Mucosa of stomach (tissue), 1 donor: ENCODE data around the gene CEP112.
"Not testable (repeated sequence)": the region's sequence is repeated elsewhere in the genome, so short reads cannot be mapped to it uniquely, and the experiment has no call there.

Source experiments
- H3K27me3 ChIP-seq: one replicate; pipeline ENCODE4 v1.7.0; 2013; ENCODE audit warnings: mild to moderate bottlenecking, low read length; ENCODE audit not compliant: control insufficient read depth, insufficient read depth
- H3K36me3 ChIP-seq: one replicate; pipeline ENCODE4 v1.7.0; 2013; ENCODE audit warnings: low read length; ENCODE audit not compliant: control insufficient read depth, insufficient read depth
- H3K4me1 ChIP-seq: one replicate; pipeline ENCODE4 v1.7.0; 2013; ENCODE audit warnings: mild to moderate bottlenecking, low read length; ENCODE audit not compliant: control insufficient read depth, insufficient read depth
- H3K4me3 ChIP-seq: one replicate; pipeline ENCODE4 v1.7.0; 2013; ENCODE audit warnings: low read length
- H3K9ac ChIP-seq: one replicate; pipeline ENCODE4 v1.7.0; 2013; ENCODE audit warnings: mild to moderate bottlenecking, low read length, moderate library complexity
- H3K9me3 ChIP-seq: one replicate; pipeline ENCODE4 v1.7.0; 2013; ENCODE audit warnings: mild to moderate bottlenecking, low read length, moderate library complexity; ENCODE audit not compliant: control insufficient read depth
- donor health status: Pancreatic carcinoma.

The CEP112 gene

GRCh38 chr17:65850486-65850885 lies 341.4 kb downstream of the CEP112 start:
- Histone ChIP-seq H3K27me3 (no peaks in the 10 kb centered on the region), H3K4me3 (no peak overlapping the region), H3K36me3 (no peaks in the 10 kb centered on the region), H3K9ac (no peak overlapping the region), H3K4me1 (no peaks in the 10 kb centered on the region), H3K9me3 (no peaks in the 10 kb centered on the region)

GRCh38 chr17:65848751-65849150 lies 343.2 kb downstream of the CEP112 start:
- no peak overlapping the region for H3K9ac ChIP-seq
- no peaks in the 10 kb centered on the region for H3K4me1 ChIP-seq
- H3K4me3 ChIP-seq = no peak overlapping the region
- H3K9me3 ChIP-seq = no peaks in the 10 kb centered on the region
- H3K27me3 ChIP-seq = no peaks in the 10 kb centered on the region
- no peaks in the 10 kb centered on the region for H3K36me3 ChIP-seq

DNA sequence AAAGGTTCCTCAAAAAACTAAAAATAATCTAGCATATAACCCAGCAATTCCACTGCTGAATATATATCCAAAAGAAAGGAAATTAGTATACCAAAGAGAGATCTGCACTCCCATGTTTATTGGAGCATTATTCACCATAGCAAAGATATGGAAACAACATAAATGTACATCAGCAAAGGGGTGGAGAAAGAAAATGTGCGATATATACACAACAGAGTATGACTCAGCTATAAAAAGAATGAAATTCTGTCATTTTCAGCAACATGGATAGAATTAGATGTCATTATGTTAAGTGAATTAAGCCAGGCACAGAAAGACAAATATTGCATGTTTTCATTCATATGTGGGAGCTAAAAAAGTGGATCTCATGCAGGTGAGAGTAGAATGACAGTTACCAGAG lies 350.8 kb downstream of the CEP112 start:
- Histone ChIP-seq H3K4me1 (no peaks in the 10 kb centered on the region), H3K36me3 (no peaks in the 10 kb centered on the region), H3K4me3 (no peak overlapping the region), H3K27me3 (no peaks in the 10 kb centered on the region), H3K9me3 (no peaks in the 10 kb centered on the region), H3K9ac (no peak overlapping the region)

DNA sequence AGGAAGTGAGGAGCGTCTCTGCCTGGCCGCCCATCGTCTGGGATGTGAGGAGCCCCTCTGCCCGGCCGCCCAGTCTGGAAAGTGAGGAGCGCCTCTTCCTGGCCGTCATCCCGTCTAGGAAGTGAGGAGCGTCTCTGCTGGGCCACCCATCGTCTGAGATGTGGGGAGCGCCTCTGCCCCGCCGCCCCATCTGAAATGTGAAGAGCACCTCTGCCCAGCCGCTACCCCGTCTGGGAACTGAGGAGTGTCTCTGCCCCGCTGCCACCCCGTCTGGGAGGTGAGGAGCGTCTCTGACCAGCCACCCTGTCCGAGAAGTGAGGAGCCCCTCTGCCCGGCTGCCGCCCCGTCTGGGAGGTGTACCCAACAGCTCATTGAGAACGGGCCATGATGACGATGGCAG lies 354.7 kb downstream of the CEP112 start:
- H3K4me1 ChIP-seq, H3K27me3 ChIP-seq, H3K4me3 ChIP-seq, H3K9ac ChIP-seq, H3K9me3 ChIP-seq, H3K36me3 ChIP-seq: not testable (repeated sequence)

DNA sequence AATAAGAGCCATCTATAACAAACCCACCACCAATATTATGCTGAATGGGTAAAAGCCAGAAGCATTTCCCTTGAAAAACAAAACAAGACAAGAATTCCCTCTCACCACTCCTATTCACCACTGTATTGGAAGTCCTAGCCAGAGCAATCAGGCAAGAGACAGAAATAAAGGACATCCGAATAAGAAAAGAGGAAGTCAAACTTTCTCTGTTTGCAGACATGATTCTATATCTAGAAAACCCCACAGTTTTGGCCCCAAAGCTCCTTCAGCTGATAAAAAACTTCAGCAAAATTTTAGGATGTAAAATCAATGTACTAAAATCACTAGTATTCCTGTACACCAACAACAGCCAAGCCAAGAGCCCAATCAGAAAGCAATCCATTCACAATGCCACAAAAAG lies 358.7 kb downstream of the CEP112 start:
- Histone ChIP-seq H3K27me3 (no peaks in the 10 kb centered on the region), H3K9ac (no peak overlapping the region), H3K9me3 (no peaks in the 10 kb centered on the region), H3K4me1 (no peaks in the 10 kb centered on the region), H3K36me3 (no peaks in the 10 kb centered on the region), H3K4me3 (no peak overlapping the region)

- Histone ChIP-seq H3K4me1 (no peaks in the 10 kb centered on the region), H3K9me3 (no peaks in the 10 kb centered on the region), H3K36me3 (no peaks in the 10 kb centered on the region), H3K9ac (no peak overlapping the region), H3K4me3 (no peak overlapping the region), H3K27me3 (no peaks in the 10 kb centered on the region)
Observed at GRCh38 chr17:65830356-65830755, 361.6 kb downstream of the CEP112 start.

DNA sequence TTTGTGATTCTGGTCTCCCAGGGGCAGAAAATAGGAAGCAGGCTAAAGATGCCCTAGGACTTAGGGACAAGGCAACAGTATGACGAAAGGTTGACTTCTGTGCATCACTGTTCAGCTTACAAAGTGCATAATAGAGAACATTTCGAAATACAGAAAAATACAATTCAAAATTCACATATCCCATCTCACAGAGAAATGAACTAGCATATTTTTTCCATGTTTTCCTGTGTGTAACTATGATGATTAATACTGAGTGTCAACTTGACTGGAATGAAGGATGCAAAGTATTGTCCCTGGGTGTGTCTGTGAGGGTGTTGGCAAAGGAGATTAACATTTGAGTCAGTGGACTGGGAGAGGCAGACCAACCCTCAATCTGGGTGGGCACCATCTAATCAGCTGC lies 365.4 kb downstream of the CEP112 start:
- not testable (repeated sequence) for H3K4me3 ChIP-seq, H3K27me3 ChIP-seq, H3K9me3 ChIP-seq, H3K36me3 ChIP-seq, H3K4me1 ChIP-seq, H3K9ac ChIP-seq

DNA sequence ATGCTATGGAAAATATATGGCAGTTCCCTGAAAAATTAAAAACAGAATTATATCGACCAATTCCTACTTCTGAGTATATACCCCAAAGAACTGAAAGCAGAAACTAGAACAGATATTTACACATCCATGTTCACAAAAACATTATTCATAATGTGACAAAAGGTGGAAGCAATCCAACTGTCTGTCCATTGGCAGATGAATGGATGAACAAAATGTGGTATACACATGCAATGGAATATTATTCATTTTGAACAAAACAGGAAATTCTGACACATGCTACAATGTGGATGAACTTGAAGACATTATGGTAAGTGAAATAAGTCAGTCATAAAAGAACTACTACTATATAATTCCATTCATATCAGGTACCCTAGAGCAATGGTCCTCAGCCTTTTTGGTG lies 367.0 kb downstream of the CEP112 start:
- no peak overlapping the region for H3K9ac ChIP-seq
- H3K27me3 ChIP-seq = no peaks in the 10 kb centered on the region
- no peaks in the 10 kb centered on the region for H3K9me3 ChIP-seq
- no peak overlapping the region for H3K4me3 ChIP-seq
- no peaks in the 10 kb centered on the region for H3K36me3 ChIP-seq
- no peaks in the 10 kb centered on the region for H3K4me1 ChIP-seq

DNA sequence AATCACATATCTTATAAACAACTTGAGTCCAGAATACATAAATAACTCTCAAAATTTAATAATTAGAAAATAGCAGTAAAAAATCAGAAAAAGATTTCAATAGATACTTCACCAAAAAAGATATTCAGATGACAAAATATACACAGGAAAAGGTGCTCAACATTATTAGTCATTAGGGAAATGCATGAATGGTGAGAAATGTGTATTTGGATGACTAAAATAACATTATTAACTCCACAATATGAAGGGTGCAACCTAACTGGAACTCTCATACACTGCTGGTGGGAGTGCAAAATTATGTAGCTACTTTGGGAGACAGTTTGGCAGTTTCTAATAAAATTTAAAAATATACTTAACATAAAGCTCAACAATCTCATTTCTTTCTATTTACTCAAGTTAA lies 368.2 kb downstream of the CEP112 start:
- H3K9ac ChIP-seq = no peak overlapping the region
- H3K27me3 ChIP-seq = no peaks in the 10 kb centered on the region
- H3K4me1 ChIP-seq = no peaks in the 10 kb centered on the region
- no peak overlapping the region for H3K4me3 ChIP-seq
- no peaks in the 10 kb centered on the region for H3K36me3 ChIP-seq
- no peaks in the 10 kb centered on the region for H3K9me3 ChIP-seq

DNA sequence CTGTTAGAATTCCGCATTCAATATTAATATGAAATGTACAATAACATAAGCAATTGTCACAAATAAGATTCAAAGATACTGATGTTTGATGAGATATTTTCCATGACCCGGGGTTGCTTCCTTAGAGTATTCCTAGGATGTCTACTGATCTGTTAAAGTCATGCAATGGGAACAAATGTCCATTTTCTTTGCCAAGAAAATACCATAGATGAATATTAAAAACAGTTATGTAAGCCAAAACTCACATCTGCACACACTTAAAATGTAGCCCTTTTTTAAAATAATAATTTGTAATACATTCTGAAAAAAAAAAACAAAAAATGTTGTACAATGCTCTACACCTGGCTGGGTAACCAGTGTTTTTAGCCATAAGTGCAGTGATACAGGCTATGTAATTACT lies 371.1 kb downstream of the CEP112 start:
- Histone ChIP-seq H3K27me3 (no peaks in the 10 kb centered on the region), H3K4me3 (no peak overlapping the region), H3K4me1 (no peaks in the 10 kb centered on the region), H3K9me3 (no peaks in the 10 kb centered on the region), H3K9ac (no peak overlapping the region), H3K36me3 (no peaks in the 10 kb centered on the region)

DNA sequence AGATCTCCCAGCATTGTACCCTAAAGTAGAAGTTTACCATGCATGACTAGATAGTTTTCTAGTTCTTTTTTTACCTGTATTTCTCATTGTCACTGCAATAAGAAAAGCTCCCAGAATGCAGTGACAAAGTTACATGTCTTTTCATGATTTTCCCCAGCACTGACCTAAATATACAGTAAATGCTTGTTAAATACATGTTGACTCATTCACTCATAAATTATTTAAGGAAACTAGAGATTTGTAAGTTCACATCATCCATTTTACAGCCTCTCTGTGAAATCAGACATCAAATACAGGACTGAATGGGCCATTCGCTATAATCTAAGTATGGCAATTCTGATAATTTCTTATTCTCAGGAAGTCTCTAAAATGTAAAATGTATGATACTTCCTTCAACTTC lies 371.6 kb downstream of the CEP112 start:
- Histone ChIP-seq H3K4me1 (no peaks in the 10 kb centered on the region), H3K4me3 (no peak overlapping the region)

GRCh38 chr17:65819810-65820209 lies 372.1 kb downstream of the CEP112 start:
- Histone ChIP-seq H3K36me3 (no peaks in the 10 kb centered on the region), H3K9me3 (no peaks in the 10 kb centered on the region), H3K4me1 (no peaks in the 10 kb centered on the region)

More for the DNA sequence above, 371.6 kb downstream of the CEP112 start:
- Histone ChIP-seq H3K9me3 (no peaks in the 10 kb centered on the region), H3K9ac (no peak overlapping the region), H3K27me3 (no peaks in the 10 kb centered on the region), H3K36me3 (no peaks in the 10 kb centered on the region)

GRCh38 chr17:65817951-65818350 lies 374.0 kb downstream of the CEP112 start:
- H3K4me3 ChIP-seq = no peak overlapping the region
- H3K27me3 ChIP-seq = no peaks in the 10 kb centered on the region
- H3K9me3 ChIP-seq = no peaks in the 10 kb centered on the region
- H3K36me3 ChIP-seq = no peaks in the 10 kb centered on the region
- H3K9ac ChIP-seq = no peak overlapping the region
- H3K4me1 ChIP-seq = no peaks in the 10 kb centered on the region

More at GRCh38 chr17:65819810-65820209, 372.1 kb downstream of the CEP112 start:
- H3K4me3 ChIP-seq = no peak overlapping the region
- no peak overlapping the region for H3K9ac ChIP-seq
- H3K27me3 ChIP-seq = no peaks in the 10 kb centered on the region
